ENCODE measurements around the gene CACNG6. TPM values are rescaled to one million over a fixed set of nuclear protein-coding genes. Genes with fewer than 3 reads are reported as not detected.
"Not testable (repeated sequence)": the region's sequence is repeated elsewhere in the genome, so short reads cannot be mapped to it uniquely, and the experiment has no call there.

The CACNG6 gene
- 0.10 TPM for polyA plus RNA-seq (2013, experiment 1 of 2; ENCODE audit: insufficient read length)
- 0.07 TPM for polyA plus RNA-seq (2013, experiment 2 of 2; ENCODE audit: insufficient read length)

- no peak for DNase-seq
These were observed at the start of gene CACNG6 for GRCh38 chr19:53991224-53992113. CACNG6 (plus strand) TSS chr19:53991637; CDS start chr19:53992878, 1,241 bp downstream.

DNA sequence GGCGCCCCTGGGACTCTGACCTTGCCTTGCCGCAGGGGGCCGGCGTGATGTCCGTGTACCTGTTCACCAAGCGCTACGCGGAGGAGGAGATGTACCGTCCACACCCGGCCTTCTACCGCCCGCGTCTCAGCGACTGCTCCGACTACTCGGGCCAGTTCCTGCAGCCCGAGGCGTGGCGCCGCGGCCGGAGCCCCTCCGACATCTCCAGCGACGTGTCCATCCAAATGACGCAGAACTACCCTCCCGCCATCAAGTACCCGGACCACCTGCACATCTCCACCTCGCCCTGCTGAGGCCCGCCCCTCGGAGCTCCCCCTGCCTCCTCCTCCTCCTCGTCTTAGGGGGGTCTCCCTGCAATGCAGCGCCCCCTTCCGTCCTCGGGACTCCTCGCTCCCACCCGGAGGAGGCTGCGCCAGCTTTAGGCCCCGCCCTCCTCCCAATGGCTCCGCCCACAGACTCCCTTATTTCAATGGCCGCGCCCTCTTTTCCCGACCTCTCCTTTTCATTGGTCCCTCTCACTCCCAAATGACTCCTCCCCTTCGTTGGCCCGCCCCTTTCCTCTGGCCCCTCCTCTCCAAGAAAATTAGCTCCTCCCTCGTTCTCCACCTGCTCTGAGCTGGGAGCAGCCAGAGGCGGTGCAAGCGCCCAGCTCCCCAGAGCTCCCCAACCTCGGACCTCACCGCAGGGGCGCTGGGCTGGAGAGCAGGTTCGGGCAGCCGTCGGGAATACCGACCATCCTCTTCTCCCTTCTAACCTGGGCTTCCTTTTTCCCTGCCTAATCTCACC, 49.2 kb upstream of the CACNG6 start:
- no peak for DNase-seq

DNA sequence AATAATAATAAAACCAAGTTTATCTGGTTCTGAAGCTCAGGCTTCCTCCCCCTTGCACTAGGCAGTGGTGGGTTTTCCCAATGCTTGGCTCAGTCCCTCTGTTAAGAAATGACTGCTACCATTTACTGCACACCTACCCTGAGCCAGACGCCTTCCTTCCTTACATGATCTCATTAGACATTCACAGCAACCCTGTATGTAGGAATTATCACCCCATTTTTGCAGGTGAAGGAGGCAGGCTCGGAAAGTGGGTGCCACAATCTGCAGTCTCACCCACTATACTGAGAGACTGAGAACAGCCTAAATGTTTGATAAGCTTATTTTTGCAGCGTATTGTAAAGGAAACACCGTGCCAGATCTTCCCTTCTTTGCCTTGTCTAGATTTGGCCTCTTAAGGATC, 47.0 kb upstream of the CACNG6 start:
- no peak for DNase-seq

DNA sequence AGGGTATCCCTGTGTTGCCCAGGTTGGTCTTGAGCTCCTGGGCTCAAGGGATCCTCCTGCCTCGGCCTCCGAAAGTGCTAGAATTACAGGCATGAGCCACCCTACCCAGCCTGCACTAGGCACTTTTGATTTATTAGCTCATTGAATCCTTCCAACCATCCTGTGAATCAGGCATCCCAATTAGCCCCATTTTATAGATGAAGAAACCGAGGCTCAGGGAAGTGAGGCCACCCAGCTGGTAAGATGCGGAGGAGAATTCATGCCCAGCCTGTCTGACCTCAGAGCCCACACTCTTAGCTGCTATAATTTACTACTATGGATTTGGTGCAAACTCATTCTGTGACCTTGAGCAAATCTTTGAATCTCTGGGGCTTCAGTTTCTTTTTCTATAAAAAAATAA, 46.5 kb upstream of the CACNG6 start:
- no peak for DNase-seq

GRCh38 chr19:53945441-53945840, 46.0 kb upstream of the CACNG6 start:
- DNase-seq, result no peak

DNA sequence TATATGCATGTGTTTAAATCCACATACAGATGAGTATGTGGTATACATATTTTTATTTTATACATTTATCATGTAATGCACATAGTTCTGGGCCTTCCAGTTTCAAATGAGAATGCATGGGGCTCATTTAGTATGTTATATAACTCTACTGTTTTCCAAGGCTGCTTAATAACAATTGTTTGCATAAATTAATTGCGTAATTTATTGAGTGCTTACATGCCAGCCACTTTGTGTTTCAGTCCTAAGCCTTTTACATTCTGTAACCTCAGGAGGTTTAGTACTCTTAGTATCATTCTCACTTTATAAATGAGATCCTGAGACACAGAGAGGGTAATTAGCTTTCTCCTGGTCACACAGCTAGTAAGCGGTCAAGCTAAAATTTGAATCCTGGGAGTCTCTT, 45.4 kb upstream of the CACNG6 start:
- no peak for DNase-seq

GRCh38 chr19:53947624-53948023, 43.8 kb upstream of the CACNG6 start:
- DNase-seq, result no peak

- DNase-seq, result not testable (repeated sequence)
These were observed 42.8 kb upstream of the CACNG6 start for GRCh38 chr19:53948611-53949010.

GRCh38 chr19:53951436-53951835, 40.0 kb upstream of the CACNG6 start:
- DNase-seq, result no peak

GRCh38 chr19:53951947-53952346, 39.5 kb upstream of the CACNG6 start:
- DNase-seq, result no peak

DNA sequence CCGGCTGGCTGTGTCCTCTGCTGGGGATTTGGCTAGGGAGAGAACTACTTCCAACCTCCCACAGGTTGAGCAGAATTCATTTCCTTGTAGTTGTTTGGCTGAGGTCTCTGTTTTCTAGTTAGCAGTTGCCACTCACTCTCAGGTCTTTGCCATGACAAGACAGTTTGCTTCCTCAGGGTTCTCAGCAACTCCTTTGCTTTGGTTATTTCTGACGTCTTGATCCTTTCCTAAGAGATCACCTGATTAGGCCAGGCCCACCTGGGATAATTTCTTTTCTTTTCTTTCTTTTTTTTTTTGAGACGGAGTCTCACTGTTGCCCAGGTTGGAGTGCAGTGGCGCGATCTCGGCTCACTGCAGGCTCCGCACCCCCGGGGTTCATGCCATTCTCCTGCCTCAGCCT, 38.1 kb upstream of the CACNG6 start:
- DNase-seq, result no peak

- DNase-seq, result no peak
These were observed 33.8 kb upstream of the CACNG6 start for GRCh38 chr19:53957448-53958167.

DNA sequence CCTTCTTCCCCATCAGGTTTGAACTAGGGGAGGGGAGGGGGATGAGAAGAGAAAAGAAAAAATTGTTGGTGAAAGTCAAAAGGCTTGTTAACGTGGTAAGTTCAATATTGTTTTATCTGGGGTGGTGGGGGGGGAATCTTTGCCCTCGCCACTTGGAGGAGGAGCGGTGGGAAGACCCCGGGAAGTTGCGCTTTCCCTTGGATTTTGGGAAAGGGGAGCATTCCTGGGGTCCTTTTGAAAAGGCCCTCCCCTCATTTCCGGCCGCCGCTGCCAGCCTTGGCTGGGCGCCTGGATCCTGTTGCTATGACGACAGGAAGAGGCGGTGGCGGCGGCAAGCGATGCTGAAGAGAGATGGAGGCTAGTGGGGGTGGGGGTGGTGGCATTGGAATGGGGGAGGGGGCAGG, 33.3 kb upstream of the CACNG6 start:
- DNase-seq, result no peak

GRCh38 chr19:53958823-53959757, 32.3 kb upstream of the CACNG6 start:
- no peak for DNase-seq

GRCh38 chr19:53960187-53960586, 31.2 kb upstream of the CACNG6 start:
- no peak for DNase-seq

DNA sequence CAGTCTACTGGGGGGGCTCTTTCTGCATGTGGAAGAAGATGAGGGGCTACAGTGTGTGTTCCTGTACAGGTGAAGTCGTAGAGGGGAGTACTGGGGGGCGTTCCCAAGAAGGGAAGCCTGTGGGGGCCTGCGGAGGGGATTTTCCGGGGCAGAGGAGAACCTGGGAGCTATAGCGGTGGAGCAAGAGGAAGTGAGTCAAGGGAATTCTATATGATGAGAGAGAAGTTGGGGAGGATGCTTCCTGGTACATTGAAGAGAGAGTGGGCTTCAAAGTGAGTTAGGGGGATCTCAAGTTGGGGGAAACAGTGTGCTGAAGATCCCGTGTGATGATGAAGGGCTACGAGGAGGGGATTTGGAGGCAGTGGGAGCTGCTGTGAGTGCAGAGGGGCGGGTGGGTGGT, 30.6 kb upstream of the CACNG6 start:
- DNase-seq, result no peak

DNA sequence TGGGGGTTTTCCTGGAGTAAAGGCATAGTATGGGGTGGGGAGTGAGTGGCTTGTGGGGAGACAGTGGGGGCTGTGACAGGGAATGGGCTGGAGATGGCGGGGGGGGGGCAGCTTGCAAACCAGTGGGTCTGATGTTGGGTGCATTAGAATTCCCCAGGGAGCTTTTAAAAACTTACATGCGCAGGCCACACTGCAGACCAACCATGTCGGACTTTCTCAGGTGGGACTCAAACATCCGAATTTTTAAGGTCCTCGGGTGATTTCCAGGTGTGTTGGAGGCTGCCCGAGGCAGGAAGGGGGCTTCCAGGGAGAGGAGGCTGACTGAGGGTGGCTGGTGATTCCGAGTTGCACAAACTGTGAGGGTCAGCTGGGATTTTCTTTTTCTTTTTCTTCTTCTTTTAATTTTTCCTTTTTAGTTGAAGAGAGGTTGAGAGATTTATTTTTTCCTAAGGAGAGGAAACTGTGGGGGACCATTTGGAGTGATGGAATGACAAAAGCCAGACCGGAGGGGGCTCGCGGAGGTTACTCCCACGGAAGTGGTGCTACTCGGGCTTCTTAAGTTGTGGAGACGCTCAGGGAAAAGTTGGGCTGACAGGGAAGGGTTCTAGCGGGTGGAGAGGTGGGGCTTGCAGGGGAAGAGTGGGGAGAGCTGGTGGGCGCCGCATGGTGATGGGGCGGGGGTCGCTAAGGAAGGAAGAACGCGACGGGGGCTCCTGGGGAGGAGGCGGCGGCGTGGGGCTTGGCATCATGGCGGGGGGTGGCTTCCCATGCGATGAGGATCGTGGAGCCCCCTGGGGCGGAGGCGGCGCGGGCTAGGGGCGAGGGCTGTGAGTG, 29.7 kb upstream of the CACNG6 start:
- DNase-seq, result no peak

- no peak for DNase-seq
These were observed 28.5 kb upstream of the CACNG6 start, which contains the start of gene CACNG8 for GRCh38 chr19:53962887-53963431. CACNG8 (plus strand) TSS chr19:53962937.

DNA sequence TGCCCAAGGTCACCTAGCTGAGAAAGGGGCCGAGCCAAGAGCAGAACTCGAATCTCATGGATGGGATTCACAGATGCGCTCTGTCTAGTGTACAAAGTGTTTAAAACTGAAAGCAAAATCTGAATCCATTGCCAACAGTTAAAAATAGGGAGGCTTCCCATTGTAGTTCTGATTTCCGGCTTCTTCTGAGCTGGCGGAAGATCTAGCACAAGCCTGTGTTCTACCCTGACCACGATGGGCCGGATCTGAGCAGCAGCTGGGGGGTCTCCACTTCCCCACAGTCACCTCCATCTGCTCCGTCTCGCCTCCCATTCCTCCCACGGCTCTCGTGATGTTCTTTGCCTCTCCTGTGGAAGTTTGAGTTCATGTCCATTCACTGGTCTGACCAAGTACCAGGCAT, 26.3 kb upstream of the CACNG6 start:
- DNase-seq, result no peak

- DNase-seq, result no peak
These were observed 24.5 kb upstream of the CACNG6 start for GRCh38 chr19:53966931-53967330.
